MM.1S (cell line): ENCODE results near the gene TMEM141.

Source experiments
- DNase-seq: peaks from one replicate; pipeline ENCODE4 v3.0.0-alpha.2; 2015
- H2AFZ ChIP-seq: fragments of 300-600 bp; sonication (generic); 2 replicates; pipeline ENCODE4 v1.6.0; 2016; ENCODE audit warnings: antibody characterized with exemption, low read length
- H3F3A ChIP-seq: fragments of 300-600 bp; sonication (generic); 2 replicates; pipeline ENCODE4 v1.6.1; 2016; ENCODE audit warnings: mild to moderate bottlenecking, antibody characterized with exemption, low read length, moderate library complexity, mixed read lengths; ENCODE audit not compliant: insufficient read depth
- H3K27ac ChIP-seq: fragments of 300-600 bp; sonication (generic); 2 replicates; pipeline ENCODE4 v1.5.1; 2016; ENCODE audit warnings: mild to moderate bottlenecking, low read length
- H3K27me3 ChIP-seq: fragments of 300-600 bp; sonication (generic); replicated peaks from 2 replicates; pipeline ENCODE4 v1.6.0; 2016; ENCODE audit warnings: low read length; ENCODE audit not compliant: insufficient read depth
- H3K36me3 ChIP-seq: fragments of 300-600 bp; sonication (generic); replicated peaks from 2 replicates; pipeline ENCODE4 v1.6.1; 2016; ENCODE audit warnings: mild to moderate bottlenecking, low read length, mixed read lengths; ENCODE audit not compliant: insufficient read depth
- H3K4me1 ChIP-seq: fragments of 300-600 bp; sonication (generic); 2 replicates; pipeline ENCODE4 v1.6.1; 2016; ENCODE audit warnings: low read length, mixed read lengths
- H3K4me2 ChIP-seq: fragments of 300-600 bp; sonication (generic); 2 replicates; pipeline ENCODE4 v1.6.0; 2016; ENCODE audit warnings: low read depth, low read length
- H3K4me3 ChIP-seq: fragments of 300-600 bp; sonication (generic); 2 replicates; pipeline ENCODE4 v1.5.1; 2016; ENCODE audit warnings: low read length, mixed read lengths
- H3K79me2 ChIP-seq: fragments of 300-600 bp; sonication (generic); 2 replicates; pipeline ENCODE4 v1.6.1; 2016; ENCODE audit warnings: mixed run types, low read length, mixed read lengths
- H3K9ac ChIP-seq: fragments of 300-600 bp; sonication (generic); 2 replicates; pipeline ENCODE4 v1.6.1; 2016; ENCODE audit warnings: low read length, mixed read lengths
- H3K9me2 ChIP-seq: fragments of 300-600 bp; sonication (generic); replicated peaks from 2 replicates; pipeline ENCODE4 v1.6.1; 2016; ENCODE audit warnings: mild to moderate bottlenecking, low read length, mixed read lengths; ENCODE audit not compliant: insufficient read depth
- H3K9me3 ChIP-seq: fragments of 300-600 bp; sonication (generic); replicated peaks from 2 replicates; pipeline ENCODE4 v1.6.1; 2016; ENCODE audit warnings: mild to moderate bottlenecking, low read length, mixed read lengths; ENCODE audit not compliant: insufficient read depth
- H4K20me1 ChIP-seq: fragments of 300-600 bp; sonication (generic); 2 replicates; pipeline ENCODE4 v1.6.1; 2016; ENCODE audit warnings: mild to moderate bottlenecking, low read length, moderate library complexity, mixed read lengths; ENCODE audit not compliant: insufficient read depth
- EZH2 ChIP-seq: fragments of 300-600 bp; sonication (generic); optimal IDR thresholded peaks from 2 replicates; pipeline ENCODE3; 2017; ENCODE audit warnings: low read depth, mild to moderate bottlenecking, antibody characterized with exemption, low read length, mixed read lengths
- EZH2phosphoT487 ChIP-seq: fragments of 300-600 bp; sonication (generic); IDR thresholded peaks from 2 replicates; pipeline ENCODE4 v1.6.1; 2018; ENCODE audit warnings: antibody characterized with exemption, low read length
- TF ChIP-seq, protein P1 (sequence below): fragments of 300-600 bp; sonication (generic); IDR thresholded peaks from 2 replicates; pipeline ENCODE4 v1.5.1; 2016; ENCODE audit warnings: antibody characterized with exemption, low read length, mixed read lengths

Gene TMEM141

DNA sequence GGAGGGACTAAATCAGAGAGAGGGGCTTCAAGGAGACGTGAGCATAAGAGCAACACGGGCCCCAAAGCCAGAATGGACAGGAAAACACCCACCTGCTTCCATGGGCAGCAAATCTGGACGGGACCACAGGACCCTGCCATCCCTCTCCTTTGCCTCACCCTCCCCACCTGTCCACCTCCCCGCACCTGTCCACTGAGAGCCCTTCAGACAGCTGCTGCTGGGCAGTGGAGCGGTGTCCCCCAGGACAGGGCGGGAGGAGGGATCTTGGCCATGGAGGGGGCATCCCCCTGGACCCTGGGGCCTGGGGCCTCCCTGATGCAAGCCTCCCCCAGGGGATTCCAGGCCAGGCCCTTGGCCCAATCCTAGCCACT lies 7.5 kb downstream of the TMEM141 start:
- no peaks in the 10 kb centered on the region; the same call in 1 of the 2 replicates for H3K27me3 ChIP-seq
- H3K4me3 ChIP-seq, result no peak overlapping the region
- H3K36me3 ChIP-seq, result no peaks in the 10 kb centered on the region
- no peaks in the 10 kb centered on the region for H3K79me2 ChIP-seq
- no peak overlapping the region for H3K27ac ChIP-seq
- peaks cover 18% of the 10 kb centered on the region for H3F3A ChIP-seq
- H4K20me1 ChIP-seq, result no peaks in the 10 kb centered on the region
- no peaks in the 10 kb centered on the region for H3K9me3 ChIP-seq
- H2AFZ ChIP-seq, result no peak overlapping the region
- TF ChIP-seq EZH2phosphoT487, result no peak
- TF ChIP-seq, protein P1, sequence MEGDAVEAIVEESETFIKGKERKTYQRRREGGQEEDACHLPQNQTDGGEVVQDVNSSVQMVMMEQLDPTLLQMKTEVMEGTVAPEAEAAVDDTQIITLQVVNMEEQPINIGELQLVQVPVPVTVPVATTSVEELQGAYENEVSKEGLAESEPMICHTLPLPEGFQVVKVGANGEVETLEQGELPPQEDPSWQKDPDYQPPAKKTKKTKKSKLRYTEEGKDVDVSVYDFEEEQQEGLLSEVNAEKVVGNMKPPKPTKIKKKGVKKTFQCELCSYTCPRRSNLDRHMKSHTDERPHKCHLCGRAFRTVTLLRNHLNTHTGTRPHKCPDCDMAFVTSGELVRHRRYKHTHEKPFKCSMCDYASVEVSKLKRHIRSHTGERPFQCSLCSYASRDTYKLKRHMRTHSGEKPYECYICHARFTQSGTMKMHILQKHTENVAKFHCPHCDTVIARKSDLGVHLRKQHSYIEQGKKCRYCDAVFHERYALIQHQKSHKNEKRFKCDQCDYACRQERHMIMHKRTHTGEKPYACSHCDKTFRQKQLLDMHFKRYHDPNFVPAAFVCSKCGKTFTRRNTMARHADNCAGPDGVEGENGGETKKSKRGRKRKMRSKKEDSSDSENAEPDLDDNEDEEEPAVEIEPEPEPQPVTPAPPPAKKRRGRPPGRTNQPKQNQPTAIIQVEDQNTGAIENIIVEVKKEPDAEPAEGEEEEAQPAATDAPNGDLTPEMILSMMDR, result no peak
- no peak for TF ChIP-seq EZH2
- H3K9me2 ChIP-seq, result no peaks in the 10 kb centered on the region
- H3K4me1 ChIP-seq, result peaks cover 16% of the 10 kb centered on the region
- H3K9ac ChIP-seq, result no peak overlapping the region
- no peak overlapping the region for H3K4me2 ChIP-seq
- no peak for DNase-seq

DNA sequence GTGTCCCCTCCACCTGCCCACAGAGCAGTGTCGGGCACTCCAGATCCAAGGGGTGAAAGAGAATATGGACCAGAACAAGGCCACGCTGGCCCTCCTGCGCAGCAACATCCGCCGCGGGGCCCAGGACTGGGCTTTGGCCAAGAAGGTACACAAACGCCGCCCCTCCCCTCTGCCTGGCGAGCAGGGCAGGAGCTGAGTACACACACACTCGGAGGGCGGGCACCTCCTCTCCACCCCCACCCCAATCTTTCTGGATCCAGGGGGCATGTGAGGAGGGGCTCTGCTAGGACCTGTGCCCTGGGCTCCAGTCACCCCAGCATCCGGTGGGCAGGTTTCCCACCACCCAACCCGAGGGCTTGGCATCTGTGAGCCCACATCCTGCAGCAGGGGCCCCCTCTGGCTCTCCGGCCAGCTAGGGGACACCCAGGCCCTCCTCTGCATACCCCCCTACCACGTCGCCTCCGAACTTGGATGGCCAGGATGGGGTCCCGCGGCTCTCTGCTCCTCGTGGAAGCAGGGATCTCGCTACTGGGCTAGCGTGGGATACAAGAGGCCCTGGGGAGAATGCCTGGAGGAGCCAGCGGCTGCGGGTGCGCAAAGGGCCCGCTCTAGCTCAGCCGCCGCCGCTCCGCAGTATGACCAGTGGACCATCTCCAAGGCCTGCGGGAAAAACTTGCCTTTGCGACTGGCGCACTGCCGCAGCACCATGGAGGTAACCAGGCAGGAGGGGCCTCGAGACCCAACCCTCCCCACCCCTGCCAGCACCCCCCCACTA lies 8.1 kb downstream of the TMEM141 start:
- Histone ChIP-seq H3K9ac (no peak overlapping the region), H4K20me1 (no peaks in the 10 kb centered on the region), H3K9me3 (no peaks in the 10 kb centered on the region), H3K79me2 (no peaks in the 10 kb centered on the region), H2AFZ (0 out of 2 replicates have a peak overlapping the region, but pooled peaks have one; percentile 53), H3K36me3 (no peaks in the 10 kb centered on the region), H3F3A (peaks cover 18% of the 10 kb centered on the region), H3K4me3 (peak overlapping the region; percentile 47; the same call in 1 of the 2 replicates), H3K4me1 (peaks cover 16% of the 10 kb centered on the region), H3K4me2 (peak overlapping the region; percentile 84), H3K9me2 (no peaks in the 10 kb centered on the region), H3K27ac (no peak overlapping the region), H3K27me3 (no peaks in the 10 kb centered on the region; the same call in 1 of the 2 replicates)
- DNase-seq, result no peak
- no peak for TF ChIP-seq EZH2
- TF ChIP-seq EZH2phosphoT487, result no peak
- TF ChIP-seq, protein P1, result no peak

DNA sequence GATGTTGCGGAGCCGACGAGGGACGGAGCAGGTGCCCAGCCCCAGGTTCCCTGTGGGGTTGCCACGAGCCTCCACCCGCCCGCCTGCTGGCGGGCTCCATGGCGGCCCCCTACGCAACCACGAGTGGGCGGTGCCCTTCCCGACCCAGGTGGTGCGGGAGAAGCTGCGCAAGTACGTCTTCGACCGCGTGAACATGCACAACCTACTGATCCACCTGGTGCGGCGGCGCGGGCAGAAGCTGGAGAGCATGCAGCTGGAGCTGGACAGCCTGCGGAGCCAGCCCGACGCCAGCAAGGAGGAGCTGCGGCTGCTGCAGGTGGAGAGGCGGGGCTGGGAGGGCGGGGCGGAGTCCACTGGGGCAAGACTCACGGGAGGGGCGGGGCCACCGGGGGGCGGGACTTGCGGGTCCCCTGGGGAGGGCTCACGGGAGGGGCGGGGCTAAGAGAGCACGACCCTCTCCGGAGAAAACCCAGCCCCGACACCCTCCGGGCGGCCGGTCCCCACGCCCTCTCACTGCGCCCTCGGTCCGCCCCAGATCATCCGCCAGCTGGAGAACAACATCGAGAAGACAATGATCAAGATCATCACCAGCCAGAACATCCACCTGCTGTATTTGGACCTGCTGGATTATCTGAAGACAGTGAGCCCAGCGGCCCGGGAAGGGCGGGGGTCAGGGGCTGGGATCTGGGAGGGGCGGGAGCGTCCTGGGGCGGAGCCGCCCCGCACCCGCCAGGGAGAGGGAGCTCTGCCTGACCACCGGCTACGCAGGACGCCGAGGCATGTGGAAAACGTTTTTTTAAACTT lies 8.9 kb downstream of the TMEM141 start:
- Histone ChIP-seq H3K79me2 (no peaks in the 10 kb centered on the region), H4K20me1 (no peaks in the 10 kb centered on the region), H3K4me2 (peak overlapping the region; percentile 98), H3K36me3 (no peaks in the 10 kb centered on the region), H3F3A (peaks cover 18% of the 10 kb centered on the region), H3K27me3 (no peaks in the 10 kb centered on the region; the same call in 1 of the 2 replicates), H2AFZ (peak overlapping the region; percentile 62), H3K27ac (peak overlapping the region; percentile 27; the same call in 1 of the 2 replicates), H3K9me2 (no peaks in the 10 kb centered on the region), H3K4me3 (peak overlapping the region; percentile 56), H3K9me3 (no peaks in the 10 kb centered on the region), H3K4me1 (peaks cover 16% of the 10 kb centered on the region), H3K9ac (peak overlapping the region; percentile 26; the same call in 1 of the 2 replicates)
- peak; percentile 91 for DNase-seq
- no peak for TF ChIP-seq EZH2phosphoT487
- no peak for TF ChIP-seq EZH2
- TF ChIP-seq, protein P1, result no peak
